Activated CD4-positive, alpha-beta T cell treated with anti-CD3 and anti-CD28 coated beads for 24 hours (primary cell): ENCODE measurements around the gene RAB6B.

Experiments used
- DNase-seq, 2 donors: peaks; one replicate each; pipeline ENCODE4 v3.0.0-alpha.2; 2020; ENCODE audit warnings: low read depth in 2 of 2

Gene RAB6B

DNA sequence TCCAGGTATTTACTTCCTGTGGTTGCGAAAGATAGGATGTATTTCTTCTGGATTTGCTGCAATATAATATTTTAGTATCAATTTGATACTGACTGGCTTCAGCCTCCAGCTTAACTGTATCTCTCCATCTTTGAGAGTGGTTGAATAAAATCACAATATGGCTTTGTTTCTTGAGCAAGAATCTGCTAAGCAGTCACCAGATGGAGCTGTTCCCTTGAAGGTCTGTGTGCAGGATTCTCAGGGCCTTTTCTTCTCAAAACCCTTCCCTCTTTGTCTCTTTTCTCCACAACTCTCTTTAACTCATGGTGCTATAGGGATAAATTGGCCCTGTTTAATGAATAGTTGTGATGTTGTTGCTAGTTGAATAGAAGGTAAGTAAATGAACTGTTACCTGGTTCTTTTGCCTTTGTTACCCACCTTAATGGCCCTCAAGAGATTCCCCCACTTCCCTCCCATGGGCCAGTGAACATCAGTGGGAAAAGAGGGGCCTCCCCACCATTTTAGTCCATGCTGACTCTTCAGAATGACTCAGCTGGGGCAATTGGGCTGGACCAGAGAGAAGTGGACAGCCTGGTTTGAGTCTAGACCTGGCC is 34.8 kb upstream of the RAB6B start:
- no peak for DNase-seq

DNA sequence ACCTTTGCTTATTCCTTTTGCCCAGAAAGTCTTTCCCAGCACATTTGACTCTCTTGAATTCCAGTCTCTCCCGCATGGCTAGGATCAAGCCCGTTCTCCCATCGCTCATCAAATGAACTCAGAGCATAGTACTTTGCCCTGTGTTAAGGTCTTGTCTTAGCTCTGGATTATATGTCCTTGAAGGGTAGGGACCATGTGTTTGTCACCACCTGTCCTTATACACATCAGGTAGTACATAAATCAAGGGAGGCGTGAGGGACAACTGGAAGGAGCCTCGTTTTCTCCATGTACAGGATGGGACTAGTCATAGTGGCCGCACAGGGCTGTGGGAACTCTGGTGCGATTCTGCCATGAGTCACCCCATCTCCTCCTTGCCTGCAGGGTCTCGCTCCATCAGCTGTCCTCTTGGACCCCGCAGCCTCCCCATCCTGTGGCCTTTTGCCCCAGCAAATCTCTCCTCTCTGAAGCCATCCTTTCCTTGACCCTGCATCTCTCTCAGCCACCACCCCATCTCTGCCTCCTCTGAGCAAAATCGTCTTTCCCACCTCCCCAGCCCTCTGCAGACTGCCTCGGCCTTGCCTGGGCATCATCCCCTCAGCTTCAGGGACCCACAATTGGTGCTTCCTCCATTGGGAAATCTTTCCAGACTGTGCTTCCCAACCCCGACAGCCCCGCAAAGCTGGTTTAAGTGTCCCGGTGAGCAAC is 33.4 kb upstream of the RAB6B start:
- DNase-seq, result no peak

DNA sequence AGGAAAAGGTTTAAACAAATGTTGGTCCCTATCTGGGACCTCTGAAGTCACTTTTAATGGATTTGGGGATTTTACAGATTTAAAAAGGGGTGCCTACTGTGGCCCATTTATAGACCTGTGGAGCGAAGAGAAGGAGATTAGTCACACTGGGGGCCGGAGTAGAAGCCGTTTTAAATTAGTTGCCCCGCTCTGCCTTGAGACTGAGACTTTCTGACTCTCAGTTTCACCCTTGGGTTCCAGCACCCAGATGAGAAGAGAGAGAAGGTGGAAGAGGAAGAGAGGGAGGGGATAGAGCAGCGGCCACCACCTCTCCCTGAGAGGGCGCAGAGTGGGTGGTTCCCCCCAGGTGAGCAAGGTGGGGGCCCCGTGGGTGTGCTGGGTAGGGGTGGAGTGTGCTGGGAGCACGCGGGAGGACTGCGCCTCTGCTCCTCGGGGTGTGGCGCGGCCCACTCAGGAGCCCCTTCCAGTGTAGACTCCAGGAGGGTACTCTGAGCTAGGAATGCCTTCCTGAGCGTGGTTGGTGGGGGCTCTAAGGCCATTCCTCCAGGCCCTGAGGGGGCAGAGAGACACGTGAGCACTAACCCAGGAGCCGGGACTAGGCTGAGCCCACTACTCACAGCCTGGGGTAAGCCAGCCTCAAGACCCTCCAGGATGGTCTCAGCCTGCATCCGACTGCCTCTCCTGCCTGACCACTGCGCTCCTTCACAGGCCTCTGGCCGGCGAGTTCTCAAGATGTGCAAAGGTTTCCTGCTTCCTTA is 32.6 kb upstream of the RAB6B start:
- no peak for DNase-seq

DNA sequence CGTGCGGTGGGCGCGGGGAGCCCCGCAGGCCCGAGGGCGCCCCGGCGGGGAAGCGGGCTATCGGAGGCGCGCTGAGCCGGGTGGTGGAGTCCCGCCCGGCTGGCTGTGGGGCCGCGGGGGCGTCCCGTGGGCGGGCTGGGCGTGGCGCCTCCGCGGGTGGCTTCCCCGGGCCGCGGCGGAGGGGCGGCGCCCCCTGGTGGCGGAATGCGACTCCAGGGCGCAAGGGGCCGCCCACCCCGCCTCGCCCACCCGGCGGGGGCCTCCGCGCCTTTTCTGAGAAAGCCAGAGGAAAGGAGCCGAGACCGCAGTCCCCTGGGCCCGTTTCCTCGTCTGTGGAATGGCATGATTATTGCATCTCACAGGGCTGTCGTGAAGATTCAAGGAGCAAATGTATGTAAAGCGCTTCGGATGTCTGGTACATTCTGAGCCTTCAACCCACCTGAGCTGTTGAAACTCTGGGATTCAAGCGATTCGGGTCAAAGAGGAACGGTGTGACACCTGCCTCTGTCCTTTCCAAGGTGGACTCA is 31.9 kb upstream of the RAB6B start:
- peak; percentile 56 to 58 for DNase-seq

DNA sequence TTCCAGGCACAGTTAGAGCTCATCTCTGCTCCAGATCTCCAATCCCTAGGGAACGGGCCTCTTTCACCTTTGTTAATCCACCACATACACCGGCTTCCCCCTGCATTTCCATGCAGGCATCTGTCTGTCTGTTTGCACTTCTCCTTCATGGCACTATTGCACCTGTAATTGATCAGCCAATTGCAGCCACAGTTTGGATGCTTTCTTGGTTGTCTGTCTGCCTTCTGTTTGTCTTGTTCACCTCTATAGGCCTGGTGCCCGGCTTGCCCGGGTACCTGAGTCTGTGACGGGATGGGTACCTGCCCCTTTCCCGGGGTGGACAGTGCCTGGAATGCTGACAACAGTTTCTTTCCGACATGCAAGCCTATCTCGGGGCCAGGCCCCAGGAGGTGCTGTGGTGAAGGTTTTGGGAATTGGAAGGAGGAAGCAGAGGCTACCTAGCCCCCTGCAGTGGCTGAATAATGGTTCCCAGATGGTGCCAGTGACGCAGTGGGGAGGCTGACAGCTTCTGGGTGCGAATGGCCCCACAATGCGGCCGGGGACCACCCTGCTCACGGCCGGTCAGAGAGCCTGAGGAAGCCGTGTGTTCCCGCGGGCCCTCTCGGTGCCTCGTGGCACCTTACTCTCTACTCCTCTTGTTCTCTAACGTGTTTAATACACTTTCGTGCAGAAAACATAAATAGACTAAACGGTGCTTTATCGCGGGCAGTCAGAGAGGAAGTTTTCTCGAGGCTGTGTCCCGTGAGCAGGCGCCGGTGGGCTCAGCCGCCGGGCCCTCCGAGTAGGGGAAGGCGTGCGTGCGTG is 31.3 kb upstream of the RAB6B start:
- DNase-seq, result no peak

DNA sequence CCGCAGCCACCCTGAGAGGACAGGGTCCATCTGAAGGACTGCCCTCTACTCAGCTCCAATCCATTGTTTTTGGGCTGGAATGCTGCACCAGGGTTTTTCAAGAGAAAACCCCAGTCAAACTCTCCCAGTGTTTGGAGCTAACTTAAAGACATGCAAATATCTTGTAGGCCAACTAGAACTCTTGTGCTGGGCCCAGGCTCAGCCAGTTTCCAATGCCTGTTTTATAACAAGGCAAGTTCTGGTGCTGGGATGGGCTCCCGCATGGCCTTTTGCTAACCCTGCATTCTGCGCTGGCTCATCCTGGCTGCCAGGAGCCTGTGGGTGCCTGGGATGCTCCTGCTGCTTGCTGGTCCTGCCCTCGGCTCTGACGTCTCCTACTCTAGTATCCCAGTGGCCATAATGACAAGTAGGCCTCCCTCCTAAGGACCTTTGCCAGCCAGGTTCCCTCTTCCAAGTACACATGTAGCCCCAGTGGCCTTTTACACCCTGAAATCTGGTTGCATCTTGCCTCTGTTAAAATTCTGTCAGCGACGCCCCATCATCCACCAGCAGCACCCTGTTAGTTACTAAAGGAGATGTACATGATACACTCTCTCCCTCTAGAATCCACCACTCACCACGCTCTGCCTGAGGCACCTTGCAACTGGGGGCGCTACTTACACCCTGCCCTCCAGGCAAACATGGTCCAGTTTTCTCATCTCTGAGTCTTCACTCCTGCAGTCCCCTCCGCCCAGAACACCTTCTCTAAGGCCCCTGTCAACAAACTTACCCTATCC is 30.5 kb upstream of the RAB6B start:
- DNase-seq, result no peak

DNA sequence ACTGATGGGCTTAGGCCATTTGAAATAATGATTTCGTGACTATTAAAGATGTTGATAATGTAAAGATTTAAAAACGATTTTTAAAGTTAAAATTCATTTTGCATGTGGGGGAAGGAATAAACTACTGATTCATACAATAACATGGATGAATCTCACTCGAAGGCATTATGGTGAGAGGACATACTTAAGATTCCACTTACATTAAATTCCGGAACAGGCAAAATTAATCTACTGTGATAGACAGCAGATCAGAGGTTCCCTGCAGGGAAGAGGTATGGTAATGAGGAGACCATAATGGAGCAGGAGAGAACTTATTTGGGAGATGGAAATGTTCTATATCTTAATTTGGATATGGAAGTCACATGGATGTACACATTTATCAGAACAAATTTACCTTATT is 28.4 kb upstream of the RAB6B start:
- DNase-seq, result no peak

DNA sequence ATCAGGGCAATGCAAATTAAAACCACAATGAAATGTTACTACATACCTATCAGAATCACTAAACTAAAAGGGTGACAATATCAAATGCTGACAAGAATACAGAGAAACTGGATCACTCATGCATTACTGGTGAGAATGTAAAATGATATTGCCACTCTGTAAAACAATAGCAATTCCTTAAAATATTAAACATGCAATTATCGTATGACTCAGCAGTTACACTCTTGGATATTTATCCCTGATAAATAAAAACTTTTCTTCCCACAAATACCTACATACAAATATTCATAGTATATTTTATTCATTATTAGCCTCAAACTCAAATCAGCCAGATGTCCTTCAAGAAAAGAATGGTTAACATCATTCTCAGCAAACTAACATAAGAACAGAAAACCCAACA is 25.9 kb upstream of the RAB6B start:
- DNase-seq, result no peak

DNA sequence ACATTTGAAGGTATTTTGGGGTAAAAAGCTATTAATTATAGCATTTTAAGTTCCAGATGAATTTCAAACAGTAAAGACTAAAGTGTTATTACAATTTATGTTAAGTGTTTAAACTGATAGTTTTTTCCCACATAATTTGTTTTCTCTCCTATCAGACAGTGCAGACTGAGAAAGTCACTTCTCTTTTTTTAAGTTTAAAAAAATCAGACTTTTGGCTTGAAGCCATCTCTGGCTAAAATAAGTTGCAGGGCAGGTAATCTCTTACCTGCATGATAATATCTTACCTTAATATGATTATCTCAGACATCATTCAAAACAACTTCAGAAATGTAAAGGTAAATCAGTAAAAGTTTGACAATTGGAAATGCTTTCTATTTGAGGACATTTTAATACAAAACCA is 21.5 kb upstream of the RAB6B start:
- no peak for DNase-seq

DNA sequence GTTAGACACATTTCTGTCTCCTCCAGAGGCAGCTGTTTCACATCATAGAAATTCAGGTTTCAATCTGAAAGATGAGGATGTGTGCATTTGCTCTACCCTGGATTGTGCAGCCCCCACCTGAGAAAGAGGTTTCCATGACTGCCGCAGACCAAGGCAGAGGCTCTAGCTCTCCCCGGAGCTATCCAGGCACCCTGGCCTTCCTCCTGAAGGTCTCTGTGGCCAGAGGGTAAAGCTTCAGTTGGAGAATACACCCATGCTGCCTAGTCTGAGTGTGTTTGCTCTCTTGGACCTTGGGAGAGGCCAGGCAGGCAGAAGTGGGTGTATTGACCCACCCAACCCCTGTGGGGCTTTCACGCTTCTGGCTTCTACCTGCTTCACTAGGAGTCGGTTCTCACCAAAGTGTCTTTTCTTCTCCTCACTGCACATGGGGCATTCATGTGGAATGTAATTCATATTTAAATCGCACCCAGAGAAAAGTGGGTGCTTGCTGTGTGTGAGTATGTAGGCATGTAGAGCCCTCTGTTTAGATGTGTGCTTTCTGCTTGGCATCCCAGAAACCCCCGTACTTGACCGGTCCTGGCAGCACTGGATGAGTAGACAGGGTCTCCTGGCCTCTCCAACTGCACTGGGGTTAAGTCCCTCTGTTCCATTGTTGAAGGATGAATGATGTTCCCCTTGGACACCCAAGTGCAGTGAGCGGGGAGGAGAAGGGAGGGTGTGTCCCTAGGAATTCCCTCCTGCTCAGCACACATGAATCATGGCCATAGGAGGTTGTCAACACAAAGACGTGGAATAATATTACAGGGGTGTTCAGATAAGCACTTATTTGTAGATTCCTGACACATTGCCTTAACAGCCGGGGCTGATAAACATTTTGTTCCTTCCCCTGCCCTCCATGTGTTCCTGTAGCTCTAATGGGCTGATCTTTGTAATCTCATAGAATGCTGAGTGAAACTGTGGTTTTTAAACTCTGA is 20.3 kb upstream of the RAB6B start:
- no peak for DNase-seq

DNA sequence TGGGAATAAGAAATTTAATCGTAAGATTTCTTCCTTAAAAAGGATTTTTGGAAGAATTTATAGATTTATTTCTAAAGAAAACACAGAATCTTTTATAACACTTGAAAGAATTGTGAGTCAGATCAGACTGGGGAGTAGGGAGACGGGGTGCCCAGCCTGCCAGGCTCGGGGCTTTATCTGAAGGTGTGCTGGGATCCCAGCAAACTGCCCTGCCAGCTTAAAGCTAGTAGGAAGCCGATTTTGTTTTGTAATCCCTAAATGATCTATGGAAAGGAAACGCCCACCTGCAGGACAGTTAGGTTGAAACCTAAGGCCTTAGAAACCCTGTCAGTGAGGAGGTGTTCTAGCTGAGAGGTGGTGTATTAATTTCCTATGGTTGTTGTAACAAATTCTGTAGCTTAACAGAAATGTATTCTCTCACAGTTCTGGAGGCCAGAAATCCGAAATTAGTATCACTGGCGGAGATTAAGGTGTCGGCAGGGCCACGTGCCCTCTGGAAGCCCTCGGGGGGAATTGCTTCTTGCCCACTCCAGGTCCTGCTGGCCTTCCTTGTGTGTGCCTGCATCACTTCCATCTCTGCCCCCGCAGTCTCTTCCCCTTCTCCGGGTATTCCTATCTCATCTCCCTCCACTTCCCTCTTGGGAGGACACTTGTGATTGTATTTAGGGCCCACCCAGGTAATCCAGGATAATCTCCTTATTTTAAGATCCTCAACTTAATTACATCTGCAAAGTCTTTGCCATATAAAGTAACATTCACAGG is 19.3 kb upstream of the RAB6B start:
- DNase-seq, result no peak

DNA sequence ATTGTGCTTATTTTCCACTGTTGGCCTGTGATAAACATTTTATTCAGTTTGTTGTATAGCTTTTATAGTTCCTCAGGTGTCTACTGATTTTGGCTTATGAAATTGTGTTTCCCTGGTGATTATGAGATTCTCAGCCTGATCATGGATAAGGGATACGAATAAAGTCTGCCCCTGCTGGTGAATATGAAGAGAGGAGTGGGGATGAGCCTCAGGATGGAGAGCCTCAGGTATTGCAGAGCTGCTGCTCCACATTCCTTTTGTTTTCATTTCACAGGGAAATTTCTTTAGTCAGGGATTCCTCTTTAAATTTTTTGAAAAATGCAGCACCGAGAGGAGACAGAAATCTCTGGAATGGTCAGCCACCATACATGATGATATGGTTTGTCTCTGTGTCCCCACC is 14.7 kb upstream of the RAB6B start:
- no peak for DNase-seq

DNA sequence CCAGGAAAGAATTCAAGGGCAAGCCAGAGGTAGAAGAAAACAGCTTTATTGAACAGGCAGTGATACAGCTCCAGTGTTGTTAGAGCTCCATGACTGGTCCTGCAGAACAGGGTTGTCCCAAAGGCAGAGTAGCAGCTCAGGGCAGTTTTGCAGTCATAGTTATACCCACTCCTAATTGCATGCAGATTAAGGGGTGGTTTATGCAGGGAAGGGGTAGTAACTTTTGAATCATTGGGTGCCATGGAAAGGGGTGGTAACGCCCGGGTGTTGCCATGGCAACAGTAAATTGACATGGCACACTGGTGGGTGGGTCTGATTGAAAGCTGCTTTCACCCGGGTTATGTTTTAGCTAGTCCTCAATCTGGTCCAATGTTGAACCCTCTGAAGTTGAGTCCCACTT is 9.7 kb upstream of the RAB6B start:
- DNase-seq, result no peak

DNA sequence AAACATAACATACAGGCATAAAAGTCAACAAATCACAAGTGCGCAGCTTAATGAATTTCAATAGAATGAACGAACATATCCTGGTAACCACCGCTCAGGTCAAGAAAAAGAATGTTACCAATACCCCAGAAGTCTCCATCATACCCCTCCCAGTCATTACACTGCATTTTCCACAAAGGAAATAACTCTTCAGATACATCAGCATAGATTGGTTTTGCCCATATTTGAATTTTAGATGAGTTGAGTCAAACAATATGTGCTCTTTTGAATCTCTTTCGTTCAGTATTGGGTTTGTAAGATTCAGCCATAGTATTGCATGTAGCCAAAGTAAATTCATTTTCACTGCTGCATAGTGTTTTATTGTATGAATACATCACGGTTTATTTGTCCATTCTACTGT is 6.2 kb upstream of the RAB6B start:
- no peak for DNase-seq

DNA sequence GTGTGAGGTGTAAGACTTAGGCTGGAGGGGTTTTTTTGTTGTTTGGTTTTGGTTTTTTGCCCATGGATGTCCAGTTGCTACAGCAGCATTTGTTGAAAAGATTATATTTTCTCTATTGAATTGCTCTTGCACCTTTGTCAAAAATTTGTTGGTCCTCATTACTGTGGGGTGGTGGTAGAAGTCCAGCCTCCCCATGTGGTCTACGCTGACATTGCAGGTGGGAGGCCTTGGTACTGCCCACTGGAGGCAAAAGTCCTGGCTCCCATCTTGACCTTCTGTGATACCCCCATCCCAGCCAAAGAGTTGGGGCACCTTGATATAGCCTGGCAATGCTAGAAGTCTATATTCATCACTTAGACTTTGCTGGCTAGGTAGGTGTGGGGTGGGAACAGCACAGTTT is 5.4 kb upstream of the RAB6B start:
- no peak for DNase-seq

DNA sequence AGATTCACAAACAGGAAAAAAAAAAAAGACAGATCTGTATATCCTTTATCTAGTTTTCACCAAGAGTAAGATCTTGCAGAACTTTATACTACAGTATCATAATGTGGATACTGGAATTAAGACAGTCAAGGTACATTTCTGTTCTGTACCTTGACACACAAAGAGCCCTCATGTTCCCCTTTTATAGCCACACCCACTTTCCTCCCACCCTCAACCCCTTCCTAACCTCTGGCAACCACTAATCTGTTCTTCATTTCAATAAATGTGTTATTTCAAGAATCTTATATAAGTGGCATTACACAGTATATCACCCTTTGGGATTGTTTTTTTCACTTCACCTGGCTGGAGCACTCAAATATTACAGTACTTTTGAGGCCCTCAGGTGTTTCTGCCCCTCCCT is 3.6 kb upstream of the RAB6B start:
- no peak for DNase-seq

DNA sequence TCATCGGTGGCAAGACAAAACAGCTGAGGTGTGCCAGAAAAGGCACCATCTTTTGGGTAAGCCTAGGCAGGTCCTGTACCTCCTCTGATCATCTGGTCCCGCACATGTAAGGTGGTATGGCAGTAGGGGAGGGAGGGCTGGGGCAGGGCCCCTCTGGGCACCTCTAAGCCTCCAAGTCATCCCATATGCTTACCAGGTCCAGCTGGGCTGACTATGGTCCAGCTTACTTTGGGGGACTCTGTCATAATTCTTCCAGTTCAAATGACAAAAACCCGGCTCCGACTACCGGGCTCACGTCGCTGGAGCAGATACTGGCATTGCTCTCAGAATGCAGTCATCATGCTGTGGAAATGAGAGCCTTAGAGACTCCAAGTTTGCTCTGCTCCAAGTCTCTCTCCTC is 1.9 kb upstream of the RAB6B start:
- no peak for DNase-seq

DNA sequence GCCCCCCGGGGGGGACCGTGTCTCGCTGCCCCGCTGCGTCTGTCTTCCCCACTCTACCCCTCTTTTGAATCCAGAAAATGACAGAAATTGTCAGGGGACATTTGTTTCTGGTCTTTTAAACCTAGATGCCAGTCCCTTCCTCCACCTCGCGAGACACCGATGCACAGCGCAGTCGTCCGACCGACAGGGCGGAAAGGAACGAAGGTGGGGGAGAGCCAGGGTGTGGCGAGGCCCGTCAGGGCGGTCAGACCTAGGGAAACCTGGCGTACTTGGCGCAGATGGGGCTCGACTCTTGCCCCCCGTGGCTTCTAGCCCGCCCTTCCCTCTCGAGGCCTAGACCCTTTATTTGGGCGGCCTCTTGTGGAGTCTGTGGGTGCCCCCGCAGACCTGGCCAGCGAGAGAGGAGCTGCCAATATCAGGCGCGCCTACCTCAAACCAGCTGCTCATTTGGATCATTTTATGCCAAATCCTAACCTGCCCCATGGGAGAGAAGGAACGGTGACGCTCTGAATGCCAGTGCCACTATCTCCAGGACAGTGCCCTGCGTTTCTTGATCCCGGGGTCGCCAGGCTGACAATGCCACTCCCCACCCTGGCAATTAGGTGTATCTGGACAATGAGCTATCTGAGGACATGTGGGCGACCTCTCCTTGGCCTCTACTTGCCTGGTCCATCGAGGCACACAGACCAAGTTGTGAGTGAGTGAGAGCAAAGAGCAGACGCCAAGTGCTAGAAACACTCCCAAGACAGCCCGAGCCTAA is 500 bp upstream of the RAB6B start:
- DNase-seq, result no peak
